Raji (cell line): Measurements from ENCODE around the gene ASB5.

Experiments
- POLR2A ChIP-seq: IDR thresholded peaks from 2 replicates; pipeline ENCODE4 v1.6.1; 2011; ENCODE audit warnings: low read depth, low read length, control low read depth; ENCODE audit not compliant: insufficient read depth

ASB5 gene

GRCh38 chr4:176290520-176290919 is 21.5 kb upstream of the ASB5 start:
- no peak for TF ChIP-seq POLR2A

DNA sequence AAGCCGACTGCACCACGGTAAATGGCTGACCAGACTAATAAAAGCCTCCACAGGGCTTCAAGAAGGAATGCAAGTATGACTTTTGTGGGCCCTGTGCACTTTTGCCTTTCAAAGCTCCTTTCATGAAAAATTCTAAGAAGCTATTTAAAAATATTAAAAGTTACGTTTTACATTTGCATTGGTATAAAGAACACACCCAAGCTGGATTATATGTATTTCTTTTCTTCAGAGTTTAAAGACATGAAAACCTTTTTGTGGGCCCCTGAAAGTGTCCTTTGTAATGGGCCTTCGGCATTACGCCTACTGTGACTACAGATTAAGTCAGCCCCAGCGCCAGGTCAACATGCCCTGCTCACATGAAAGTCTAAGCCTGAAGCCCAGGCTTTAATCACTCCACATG is 20.5 kb upstream of the ASB5 start:
- no peak for TF ChIP-seq POLR2A

DNA sequence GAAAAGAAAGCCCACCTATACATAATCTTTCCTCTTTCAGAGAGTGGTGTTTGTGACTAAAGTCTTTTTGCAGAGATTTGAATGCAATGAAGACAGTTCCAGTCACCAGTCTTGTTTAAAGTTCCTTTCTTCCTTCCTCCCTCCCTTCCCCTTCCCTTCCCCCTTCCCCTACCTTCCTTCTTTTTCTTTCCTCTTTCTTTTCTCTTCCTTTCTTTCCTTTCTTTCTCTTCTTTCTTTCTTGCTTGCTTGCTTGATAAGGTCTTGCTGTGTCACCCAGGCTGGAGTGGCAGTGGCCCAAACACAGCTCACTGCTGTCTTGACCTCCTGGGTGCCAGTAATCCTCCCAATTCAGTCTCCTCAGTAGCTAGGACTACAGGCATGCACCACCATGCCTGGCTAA is 19.0 kb upstream of the ASB5 start:
- no peak for TF ChIP-seq POLR2A

- no peak for TF ChIP-seq POLR2A
Observed at GRCh38 chr4:176287546-176287945, 18.5 kb upstream of the ASB5 start.

DNA sequence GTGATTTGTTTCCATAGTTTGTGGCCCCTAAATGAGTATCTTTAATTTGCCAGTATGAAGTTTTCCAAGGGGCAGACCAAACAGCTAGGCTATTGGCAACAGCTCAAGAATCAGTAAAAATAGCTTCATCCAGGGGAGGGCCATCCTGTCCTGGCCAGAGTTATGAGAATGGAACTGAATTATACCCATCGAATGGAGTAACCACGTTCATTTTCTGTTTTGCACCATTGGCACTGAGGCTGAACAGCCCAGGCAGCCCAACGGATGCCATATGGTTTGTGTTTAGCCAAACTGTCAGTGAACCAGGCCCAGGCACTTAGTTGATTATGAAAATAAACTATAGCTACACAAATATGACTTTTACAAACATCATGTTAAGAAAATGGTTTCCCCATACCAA is 17.7 kb upstream of the ASB5 start:
- TF ChIP-seq POLR2A, result no peak

DNA sequence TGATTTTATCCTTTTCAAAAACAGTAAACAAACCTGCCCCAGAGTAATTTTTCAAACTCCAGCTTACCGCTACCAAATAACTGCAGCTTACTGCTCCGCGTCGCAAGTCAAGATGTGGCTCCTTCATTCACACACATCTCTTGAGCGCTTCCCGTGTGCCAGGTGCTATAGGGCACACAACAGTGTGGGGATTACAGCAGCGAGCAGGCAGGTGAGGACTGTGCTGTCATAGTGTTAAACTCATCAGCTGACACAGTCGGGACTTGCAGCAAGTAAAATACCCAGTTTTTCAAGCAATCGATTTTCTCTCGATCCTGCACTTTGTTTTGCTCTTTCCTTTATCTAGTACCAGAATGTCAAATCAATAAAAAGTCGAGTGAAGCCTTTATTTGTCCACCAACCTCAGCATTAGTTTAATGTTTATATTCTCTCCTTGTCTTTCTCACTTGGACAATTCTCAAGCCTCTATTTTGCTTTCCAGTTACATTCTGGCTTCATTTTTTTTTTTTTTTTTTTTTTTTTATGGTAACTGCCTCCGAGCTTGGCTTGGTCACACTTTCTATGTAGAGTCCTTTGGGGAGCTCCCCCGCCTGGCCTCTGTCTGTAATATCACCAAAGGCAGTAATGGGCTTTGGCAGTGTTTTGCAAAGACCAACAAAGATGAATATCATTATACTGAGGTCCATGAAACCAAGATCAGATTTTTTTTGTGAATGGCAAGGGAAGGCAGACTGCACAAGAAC is 8.3 kb upstream of the ASB5 start:
- TF ChIP-seq POLR2A, result no peak

GRCh38 chr4:176276710-176277109 is 7.7 kb upstream of the ASB5 start:
- TF ChIP-seq POLR2A, result no peak

- TF ChIP-seq POLR2A, result no peak
Observed at GRCh38 chr4:176274441-176274840, 5.4 kb upstream of the ASB5 start.

GRCh38 chr4:176273736-176274135 is 4.7 kb upstream of the ASB5 start:
- no peak for TF ChIP-seq POLR2A

GRCh38 chr4:176272799-176273198 is 3.8 kb upstream of the ASB5 start:
- no peak for TF ChIP-seq POLR2A

- TF ChIP-seq POLR2A, result no peak
Observed at GRCh38 chr4:176271749-176272148, 2.7 kb upstream of the ASB5 start.

GRCh38 chr4:176270669-176271068 is 1.6 kb upstream of the ASB5 start:
- no peak for TF ChIP-seq POLR2A

- TF ChIP-seq POLR2A, result no peak
Observed at GRCh38 chr4:176266026-176266425, 3.0 kb downstream of the ASB5 start.

DNA sequence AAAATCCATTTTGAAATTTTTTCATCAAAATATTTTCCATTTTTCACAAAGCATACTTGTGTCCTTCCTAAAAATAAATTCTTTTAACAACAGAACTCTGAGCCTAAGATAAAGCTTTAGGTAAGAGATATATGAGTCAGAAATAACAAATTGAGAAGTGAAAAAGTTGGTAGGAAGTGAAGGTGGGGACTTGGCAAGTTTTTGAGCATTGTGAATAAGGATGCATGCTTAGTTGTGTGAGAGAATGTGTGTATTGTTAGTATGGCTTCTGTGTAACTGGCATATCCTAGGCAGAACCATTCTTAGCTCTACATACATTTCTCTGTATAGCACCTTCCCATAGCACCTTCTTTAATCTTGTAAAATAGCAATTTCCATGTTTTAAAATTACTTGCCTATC is 6.8 kb downstream of the ASB5 start:
- no peak for TF ChIP-seq POLR2A

- TF ChIP-seq POLR2A, result no peak
Observed at GRCh38 chr4:176261481-176261880, 7.5 kb downstream of the ASB5 start.

- no peak for TF ChIP-seq POLR2A
Observed at GRCh38 chr4:176261018-176261417, 8.0 kb downstream of the ASB5 start.
